Measurements from ENCODE around the gene ARHGEF17.

The ARHGEF17 gene

DNA sequence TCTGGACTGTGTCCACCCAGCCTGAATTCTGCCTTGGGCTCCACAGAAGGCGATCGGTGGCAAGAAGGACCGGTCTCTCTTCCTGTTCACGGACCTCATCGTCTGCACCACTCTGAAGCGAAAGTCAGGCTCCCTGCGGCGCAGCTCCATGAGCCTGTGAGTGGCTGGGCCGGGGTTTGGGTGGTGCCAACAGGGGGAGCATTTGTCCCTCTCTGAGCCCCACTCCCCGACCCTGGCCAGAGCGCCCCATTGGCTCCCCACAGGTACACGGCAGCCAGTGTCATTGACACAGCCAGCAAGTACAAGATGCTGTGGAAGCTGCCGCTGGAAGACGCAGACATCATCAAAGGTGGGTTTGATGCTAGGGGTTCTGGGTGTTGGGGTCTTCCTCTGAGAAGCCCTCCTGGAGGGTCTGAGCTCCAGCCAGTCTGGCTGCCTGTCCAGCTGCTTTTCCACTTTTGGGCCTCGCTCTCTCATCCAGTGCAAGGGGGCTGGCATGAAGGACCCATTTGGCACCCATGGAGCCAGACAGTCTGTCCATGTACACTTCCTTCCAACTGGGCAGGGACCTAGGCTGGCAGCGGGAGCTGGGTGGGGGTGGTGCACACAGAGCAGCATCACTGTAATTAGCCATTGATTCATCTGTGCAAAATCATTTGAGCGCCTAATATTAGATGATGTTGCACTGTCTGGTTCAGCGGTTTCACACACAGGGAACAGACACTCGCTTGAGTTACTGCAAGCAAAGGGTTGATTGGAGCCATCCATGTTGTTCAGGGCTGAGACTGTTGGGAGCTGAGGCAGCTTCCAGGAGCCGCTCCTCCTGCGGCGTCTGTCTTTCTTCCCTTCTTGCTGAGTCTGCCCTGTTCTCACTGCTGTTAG is 49.1 kb downstream of the ARHGEF17 start:
- DNase-seq (ENCODE audit: low read depth, low spot score): no peak

DNA sequence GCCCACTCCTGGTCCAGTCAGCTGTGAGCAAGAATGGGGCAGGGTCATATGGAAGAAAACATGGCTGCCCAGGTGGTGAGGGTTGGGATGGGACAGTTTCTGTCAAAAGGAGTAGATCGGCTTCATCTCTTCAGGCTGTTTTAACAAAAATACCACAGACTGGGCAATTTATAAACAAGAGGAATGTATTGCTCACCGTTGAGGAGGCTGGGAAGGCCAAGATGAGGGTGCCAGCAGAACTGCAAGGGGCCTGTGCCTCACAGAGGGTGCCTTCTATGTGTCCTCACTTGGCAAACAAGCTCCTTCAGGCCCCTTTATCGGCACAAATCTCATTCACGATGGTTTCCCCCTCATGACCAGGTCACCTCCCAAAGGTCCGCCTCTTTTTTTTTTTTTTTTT is 50.0 kb downstream of the ARHGEF17 start:
- DNase-seq (ENCODE audit: low read depth, low spot score): no peak

DNA sequence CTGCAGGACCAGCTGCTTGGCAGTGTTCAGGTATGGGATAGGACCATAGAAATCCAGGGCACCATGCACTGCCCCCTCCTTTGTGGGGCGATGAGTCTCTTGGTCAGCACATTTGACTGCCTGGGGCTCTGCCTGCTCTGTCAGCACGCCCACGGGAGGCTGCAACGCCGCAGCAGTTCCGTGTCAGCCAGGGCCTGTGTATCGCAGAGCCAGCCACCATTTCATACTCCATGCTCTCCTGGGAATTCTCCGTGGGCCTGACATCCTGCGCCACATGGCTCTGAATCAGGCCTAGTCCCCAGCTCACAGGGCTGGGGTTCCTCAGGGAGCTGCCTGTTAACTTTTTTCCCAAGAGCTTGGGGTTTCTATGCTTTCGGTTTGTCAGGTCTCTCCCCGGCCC is 51.3 kb downstream of the ARHGEF17 start:
- no peak for DNase-seq (ENCODE audit: low read depth, low spot score)

GRCh38 chr11:73359930-73360742 is 52.1 kb downstream of the ARHGEF17 start:
- peak; percentile 65 for DNase-seq (ENCODE audit: low read depth, low spot score)

DNA sequence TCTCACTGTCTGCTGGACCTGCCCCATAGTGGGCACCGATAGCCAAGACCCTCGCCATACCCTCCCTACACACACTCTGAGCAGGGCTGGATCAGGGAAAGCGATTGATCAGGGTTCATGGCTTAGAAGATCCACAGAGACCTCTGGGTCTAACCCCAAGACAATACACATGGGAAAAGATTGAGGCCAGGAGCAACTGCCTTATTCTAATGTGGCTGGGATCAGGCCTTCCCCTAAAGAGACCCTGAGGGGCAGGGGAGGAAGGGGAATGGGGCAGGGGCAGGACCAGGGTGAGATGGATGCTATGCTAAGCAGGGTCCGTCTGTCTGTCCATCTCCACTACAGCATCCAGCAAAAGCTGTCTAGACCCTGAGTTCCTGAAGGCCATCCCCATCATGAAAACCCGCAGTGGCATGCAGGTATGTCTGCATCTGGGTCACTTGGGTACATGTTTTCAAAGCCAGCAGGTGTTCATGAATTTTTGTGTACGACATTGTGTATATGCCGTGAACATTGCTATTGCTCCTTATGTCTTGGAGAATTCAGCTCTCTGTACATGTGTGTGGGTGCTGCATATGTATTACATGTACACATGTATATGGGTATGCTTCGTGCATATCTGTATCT is 52.8 kb downstream of the ARHGEF17 start:
- no peak for DNase-seq (ENCODE audit: low read depth, low spot score)

DNA sequence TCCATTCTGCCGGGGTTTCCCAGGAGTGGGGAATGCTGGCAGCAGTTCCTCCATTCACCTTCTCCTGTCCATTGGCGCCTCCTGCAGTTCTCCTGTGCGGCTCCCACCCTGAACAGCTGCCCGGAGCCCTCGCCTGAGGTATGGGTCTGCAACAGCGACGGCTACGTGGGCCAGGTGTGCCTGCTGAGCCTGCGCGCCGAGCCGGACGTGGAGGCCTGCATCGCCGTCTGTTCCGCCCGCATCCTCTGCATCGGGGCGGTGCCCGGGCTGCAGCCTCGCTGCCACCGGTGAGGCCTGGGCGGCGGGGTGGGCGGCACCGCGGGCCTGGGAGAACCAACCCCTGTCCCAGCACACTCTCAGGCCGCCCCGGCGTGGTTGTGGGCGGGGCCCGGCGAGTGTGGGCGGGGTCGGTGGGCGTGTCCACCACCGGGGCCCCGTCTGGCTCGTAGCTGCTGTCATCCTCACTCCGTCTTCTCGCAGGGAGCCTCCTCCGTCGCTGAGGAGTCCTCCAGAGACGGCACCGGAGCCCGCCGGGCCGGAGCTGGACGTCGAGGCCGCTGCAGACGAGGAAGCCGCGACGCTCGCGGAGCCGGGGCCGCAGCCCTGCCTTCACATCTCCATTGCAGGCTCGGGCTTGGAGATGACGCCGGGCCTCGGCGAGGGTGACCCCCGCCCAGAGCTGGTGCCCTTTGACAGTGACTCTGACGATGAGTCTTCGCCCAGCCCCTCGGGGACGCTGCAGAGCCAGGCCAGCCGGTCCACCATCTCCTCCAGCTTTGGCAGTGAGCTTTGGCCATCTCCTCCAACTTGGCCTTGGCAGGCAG is 54.1 kb downstream of the ARHGEF17 start:
- peak; percentile 96 for DNase-seq (ENCODE audit: low read depth, low spot score)

- DNase-seq (ENCODE audit: low read depth, low spot score): no peak
Measured at GRCh38 chr11:73363147-73363546, 55.1 kb downstream of the ARHGEF17 start.

DNA sequence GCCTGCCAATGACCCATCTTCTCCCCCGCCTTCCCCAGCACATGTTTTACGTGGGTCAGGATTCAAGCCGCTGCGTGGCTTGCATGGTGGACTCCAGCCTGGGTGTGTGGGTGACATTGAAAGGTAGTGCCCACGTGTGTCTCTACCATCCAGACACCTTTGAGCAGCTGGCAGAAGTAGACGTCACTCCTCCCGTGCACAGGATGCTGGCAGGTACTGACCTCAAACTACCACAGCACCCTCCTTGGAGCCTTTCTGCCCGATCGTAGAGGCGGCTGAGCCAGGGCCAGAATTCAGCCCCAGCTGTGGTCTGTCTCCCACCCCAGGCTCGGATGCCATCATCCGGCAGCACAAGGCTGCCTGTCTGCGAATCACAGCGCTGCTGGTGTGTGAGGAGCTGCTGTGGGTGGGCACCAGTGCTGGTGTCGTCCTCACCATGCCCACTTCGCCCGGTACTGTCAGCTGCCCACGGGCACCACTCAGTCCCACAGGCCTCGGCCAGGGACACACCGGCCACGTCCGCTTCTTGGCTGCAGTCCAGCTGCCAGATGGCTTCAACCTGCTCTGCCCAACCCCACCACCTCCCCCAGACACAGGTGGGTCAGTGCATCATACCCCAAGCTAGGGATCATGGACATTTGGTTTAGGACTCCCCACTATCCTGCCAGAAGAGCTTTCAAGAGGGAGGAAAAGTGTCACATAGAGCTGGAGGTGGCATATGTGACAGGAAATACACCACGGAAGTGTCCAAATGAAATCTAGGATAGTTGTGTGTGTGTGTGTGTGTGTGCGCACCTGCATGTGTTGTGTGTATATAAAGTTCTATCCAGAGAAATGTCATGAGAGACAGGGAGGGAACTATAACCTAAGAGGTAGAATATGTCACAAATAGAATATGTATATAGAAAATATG is 57.5 kb downstream of the ARHGEF17 start:
- DNase-seq (ENCODE audit: low read depth, low spot score): no peak

GRCh38 chr11:73366265-73366610 is 58.2 kb downstream of the ARHGEF17 start:
- no peak for DNase-seq (ENCODE audit: low read depth, low spot score)

- DNase-seq (ENCODE audit: low read depth, low spot score): no peak
Measured at GRCh38 chr11:73366953-73367352, 58.9 kb downstream of the ARHGEF17 start.

DNA sequence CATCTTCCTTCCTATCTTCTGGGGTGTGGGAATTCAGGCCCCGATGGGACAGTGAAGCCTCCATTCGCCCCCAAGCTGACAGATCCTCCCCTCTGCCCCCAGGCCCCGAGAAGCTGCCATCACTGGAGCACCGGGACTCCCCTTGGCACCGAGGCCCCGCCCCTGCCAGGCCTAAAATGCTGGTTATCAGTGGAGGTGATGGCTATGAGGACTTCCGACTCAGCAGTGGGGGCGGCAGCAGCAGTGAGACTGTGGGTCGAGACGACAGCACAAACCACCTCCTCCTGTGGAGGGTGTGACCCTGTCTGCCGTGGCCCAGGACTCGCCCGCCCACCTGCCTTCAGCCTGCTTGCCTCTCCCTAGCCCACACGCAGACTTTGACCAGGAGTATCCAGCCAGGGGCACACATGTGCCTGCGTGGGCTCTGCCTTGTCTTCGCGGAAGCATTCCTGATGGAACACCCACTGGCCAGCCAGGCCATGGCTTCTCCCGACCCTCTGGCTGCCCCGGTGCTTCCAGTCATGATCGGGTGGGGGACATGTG is 59.5 kb downstream of the ARHGEF17 start:
- no peak for DNase-seq (ENCODE audit: low read depth, low spot score)

DNA sequence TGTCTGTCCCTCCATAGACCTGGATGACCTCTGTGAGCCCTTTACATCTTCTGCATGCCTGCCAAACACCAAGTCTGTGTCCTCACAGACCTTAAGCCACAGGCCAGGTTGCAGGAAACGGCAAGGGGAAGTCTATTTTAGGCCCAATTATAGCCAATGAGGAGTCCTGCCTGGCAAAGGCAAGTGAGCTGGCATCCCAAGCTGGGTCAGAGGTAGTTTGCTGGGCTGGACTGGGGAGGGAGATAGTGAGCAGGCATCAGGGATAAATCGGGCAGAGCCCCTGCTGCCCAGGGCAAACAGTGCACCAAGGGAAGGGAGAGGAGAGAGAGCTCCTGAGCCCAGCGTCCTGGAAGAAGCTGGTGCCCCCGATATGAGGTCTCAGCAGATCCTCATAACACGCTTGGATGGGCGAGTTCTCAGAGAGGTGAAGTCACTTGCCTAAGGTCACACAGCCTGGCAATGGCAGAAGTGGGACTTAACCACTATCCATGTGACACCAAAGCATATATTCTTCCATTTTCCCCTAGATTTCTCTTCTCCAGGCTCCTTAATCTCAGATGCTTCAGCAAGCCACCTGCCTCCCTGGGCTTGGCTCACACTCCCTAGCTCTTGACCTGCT is 64.4 kb downstream of the ARHGEF17 start:
- DNase-seq (ENCODE audit: low read depth, low spot score): peak; percentile 37

GRCh38 chr11:73374151-73374550 is 66.1 kb downstream of the ARHGEF17 start:
- no peak for DNase-seq (ENCODE audit: low read depth, low spot score)

DNA sequence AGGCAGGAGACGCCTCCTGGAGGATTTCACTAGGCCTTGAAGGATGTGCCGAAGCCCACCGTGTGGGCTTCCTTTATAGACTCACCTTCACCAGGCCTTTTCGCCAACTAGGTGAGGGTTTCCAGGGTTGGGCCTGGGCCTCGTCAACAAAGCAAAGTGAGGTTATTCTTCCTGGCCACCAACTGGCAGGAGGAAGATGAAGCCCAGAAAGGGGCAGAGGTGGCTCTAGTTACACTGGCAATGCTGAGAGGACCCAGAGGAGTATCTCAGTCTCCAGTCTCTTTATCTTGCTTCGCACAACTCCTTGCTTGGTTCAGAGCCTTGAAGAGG is 67.7 kb downstream of the ARHGEF17 start:
- no peak for DNase-seq (ENCODE audit: low read depth, low spot score)

DNA sequence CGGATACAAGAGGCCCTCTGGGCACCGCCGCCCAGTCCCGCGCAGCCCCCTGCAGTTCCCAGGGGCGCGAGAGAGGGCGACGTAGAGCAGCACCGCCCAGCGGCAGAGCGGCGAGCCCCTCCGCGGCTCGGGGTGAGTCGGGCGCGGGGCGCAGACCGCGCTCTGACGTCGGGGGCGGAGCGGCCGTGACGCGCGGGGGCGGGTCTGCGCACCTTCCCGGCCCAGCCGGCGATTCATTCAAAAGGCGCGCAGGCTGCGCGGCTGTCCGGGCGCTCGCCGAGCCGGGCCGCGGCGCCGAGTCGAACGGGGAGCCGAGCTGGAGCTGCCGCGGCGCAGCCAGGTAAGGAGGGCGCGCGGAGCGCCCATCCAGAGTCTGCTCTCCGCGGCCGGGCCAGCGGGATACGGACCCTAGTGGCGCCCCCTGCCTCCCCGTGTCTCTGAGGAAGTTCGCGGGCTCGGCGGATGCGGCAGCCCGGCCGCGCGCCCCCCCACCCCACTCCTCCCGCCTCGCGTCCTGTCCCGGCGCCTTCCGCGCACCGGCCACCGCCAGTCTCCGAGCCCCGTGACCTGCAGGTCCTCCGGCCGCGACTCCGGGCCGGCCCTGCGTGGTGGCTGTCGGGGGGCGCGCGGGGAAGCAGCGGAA is 68.2 kb downstream of the ARHGEF17 start, which contains the start of gene RELT:
RELT (plus strand) TSS at position 240 of the 643 bp plus-strand sequence. CDS start 12,738 bp downstream, outside the sequence.
- peak; percentile 97 for DNase-seq (ENCODE audit: low read depth, low spot score)

GRCh38 chr11:73376803-73377629 is 68.9 kb downstream of the ARHGEF17 start:
- DNase-seq (ENCODE audit: low read depth, low spot score): peak; percentile 58

GRCh38 chr11:73379189-73379880 is 71.3 kb downstream of the ARHGEF17 start:
- no peak for DNase-seq (ENCODE audit: low read depth, low spot score)

- no peak for DNase-seq (ENCODE audit: low read depth, low spot score)
Measured at GRCh38 chr11:73380331-73380730, 72.3 kb downstream of the ARHGEF17 start.

Data from ELF-1 (cell line).